Mammary epithelial cell (primary cell): ENCODE measurements around the gene COPB2.

Experiments
- EZH2 ChIP-seq: IDR thresholded peaks from 2 replicates; pipeline ENCODE4 v1.6.1; 2012; ENCODE audit warnings: low read length, inconsistent platforms, borderline replicate concordance
- TF ChIP-seq, protein P1 (sequence below), 2 donors: IDR thresholded peaks in 1 of 2; conservative IDR thresholded peaks in 1 of 2; 2 replicates each; pipeline ENCODE4 v1.5.1; 2011 to 2012; ENCODE audit warnings: inconsistent platforms in 2 of 2, low read length in 2 of 2, mild to moderate bottlenecking in 2 of 2, control low read depth in 1 of 2, low read depth in 1 of 2; ENCODE audit not compliant: insufficient read depth in 1 of 2; ENCODE audit errors: extremely low read depth in 1 of 2

DNA sequence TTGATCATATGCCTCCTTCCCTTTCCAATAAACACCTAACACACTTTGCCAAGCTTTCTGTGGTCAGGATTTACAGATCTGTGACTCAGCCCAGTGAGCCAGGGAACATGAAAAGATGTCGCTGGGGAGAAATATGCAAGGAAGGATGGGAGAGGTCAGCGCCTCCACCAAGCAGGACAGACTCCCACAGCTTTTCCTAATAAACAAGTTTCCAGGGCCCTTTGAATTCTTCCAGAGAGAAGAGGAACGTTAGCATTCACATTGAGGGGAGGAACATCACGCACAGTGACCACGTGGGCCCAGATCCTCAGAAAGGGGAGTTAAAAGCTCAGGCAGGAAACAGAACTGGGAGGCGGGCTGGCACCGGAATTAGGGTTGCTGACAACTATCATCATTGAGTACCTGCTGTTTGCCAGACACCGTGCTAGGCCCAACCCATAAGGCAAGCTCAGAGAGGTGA lies 78.9 kb downstream of the COPB2 start:
- TF ChIP-seq, protein P1, sequence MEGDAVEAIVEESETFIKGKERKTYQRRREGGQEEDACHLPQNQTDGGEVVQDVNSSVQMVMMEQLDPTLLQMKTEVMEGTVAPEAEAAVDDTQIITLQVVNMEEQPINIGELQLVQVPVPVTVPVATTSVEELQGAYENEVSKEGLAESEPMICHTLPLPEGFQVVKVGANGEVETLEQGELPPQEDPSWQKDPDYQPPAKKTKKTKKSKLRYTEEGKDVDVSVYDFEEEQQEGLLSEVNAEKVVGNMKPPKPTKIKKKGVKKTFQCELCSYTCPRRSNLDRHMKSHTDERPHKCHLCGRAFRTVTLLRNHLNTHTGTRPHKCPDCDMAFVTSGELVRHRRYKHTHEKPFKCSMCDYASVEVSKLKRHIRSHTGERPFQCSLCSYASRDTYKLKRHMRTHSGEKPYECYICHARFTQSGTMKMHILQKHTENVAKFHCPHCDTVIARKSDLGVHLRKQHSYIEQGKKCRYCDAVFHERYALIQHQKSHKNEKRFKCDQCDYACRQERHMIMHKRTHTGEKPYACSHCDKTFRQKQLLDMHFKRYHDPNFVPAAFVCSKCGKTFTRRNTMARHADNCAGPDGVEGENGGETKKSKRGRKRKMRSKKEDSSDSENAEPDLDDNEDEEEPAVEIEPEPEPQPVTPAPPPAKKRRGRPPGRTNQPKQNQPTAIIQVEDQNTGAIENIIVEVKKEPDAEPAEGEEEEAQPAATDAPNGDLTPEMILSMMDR (conservative IDR thresholded peaks at IDR 0.05 in 1 of 2, IDR thresholded peaks at IDR 0.05 in 1 of 2; ENCODE audit: extremely low read depth in 1 of 2, insufficient read depth in 1 of 2, low read depth in 1 of 2, low read length in 2 of 2): no peak
- no peak for TF ChIP-seq EZH2
